GM06990 (cell line): ENCODE results near the gene RTN4RL1.

Experiments used
- DNase-seq: peaks from one replicate; pipeline ENCODE4 v3.0.0-alpha.2; 2011; ENCODE audit not compliant: insufficient read length; ENCODE audit errors: extremely low read depth
- H3K27me3 ChIP-seq: replicated peaks from 2 replicates; pipeline ENCODE4 v1.6.0; 2011; ENCODE audit warnings: low read length; ENCODE audit not compliant: control insufficient read depth, insufficient read depth
- H3K36me3 ChIP-seq: 2 replicates; pipeline ENCODE4 v1.5.1; 2011; ENCODE audit warnings: low read length; ENCODE audit not compliant: control insufficient read depth, insufficient read depth
- H3K4me3 ChIP-seq: replicated peaks from 2 replicates; pipeline ENCODE4 v1.5.1; 2011; ENCODE audit warnings: low read depth, mild to moderate bottlenecking, control low read depth, low read length
- CTCF ChIP-seq: IDR thresholded peaks from 2 replicates; pipeline ENCODE4 v1.5.1; 2011; ENCODE audit warnings: low read length, control low read depth, mild to moderate bottlenecking, inconsistent platforms; ENCODE audit not compliant: insufficient read depth, poor library complexity, severe bottlenecking

RTN4RL1 gene

DNA sequence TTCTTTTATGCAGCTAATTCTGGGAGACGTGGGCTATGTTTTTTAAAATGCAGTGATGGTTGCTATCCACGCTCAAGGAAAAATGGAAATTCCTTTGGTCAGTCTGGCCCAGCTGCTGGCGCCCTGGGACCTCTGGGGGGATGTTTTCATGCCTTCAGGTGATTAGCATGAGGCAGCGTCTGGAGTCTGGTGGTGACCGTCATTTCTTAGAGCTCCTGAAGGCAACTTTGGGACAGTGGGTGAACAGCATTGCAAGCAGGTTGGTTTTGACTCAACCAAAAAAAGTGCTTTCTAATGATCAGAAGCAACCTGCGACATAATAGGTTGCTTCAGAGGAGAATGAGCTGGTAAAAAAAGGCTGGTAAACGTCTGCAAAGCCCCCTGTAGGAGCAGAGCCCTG is 113.0 kb downstream of the RTN4RL1 start:
- Histone ChIP-seq H3K27me3 (no peaks in the 10 kb centered on the region; the same call in 1 of the 2 replicates), H3K36me3 (no peaks in the 10 kb centered on the region), H3K4me3 (no peak overlapping the region)
- TF ChIP-seq CTCF, result no peak
- DNase-seq, result no peak

- no peak for TF ChIP-seq CTCF
- Histone ChIP-seq H3K4me3 (no peak overlapping the region), H3K36me3 (no peaks in the 10 kb centered on the region), H3K27me3 (no peaks in the 10 kb centered on the region; the same call in 1 of the 2 replicates)
- DNase-seq, result no peak
Observed at GRCh38 chr17:1909985-1910384, 115.1 kb downstream of the RTN4RL1 start.

DNA sequence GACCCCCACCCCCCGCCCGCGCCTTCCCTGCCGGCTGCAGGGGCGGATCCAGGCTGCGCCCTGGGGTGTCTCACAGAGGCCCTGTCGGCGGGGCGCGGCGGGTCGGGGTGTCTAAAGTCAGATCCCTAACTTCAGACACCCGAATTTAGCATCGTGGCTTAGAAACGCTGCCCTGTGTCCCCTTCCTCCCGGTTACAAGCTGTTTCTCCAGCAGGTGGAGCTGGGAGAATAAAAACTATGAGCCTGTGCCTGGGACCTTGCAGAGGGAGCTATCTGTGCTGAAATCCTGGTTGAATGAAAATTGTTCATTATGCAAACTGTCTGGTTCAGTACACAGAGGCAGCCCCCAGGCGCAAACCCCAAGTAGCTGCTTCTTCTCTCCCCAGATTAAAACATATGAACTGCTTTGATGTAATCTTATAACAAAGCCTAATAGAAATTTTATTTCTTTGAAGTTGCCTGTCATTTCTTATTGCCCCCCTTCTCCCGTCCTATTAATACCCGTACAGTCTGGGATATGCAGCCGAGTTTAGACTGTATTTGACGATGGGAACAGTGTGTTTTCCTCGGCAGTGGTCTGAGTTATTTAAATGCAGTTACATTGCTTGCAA is 116.3 kb downstream of the RTN4RL1 start:
- TF ChIP-seq CTCF, result peak; percentile 58
- H3K4me3 ChIP-seq, result peak overlapping the region; percentile 27; the same call in 1 of the 2 replicates
- no peaks in the 10 kb centered on the region for H3K36me3 ChIP-seq
- DNase-seq, result no peak
- H3K27me3 ChIP-seq, result no peaks in the 10 kb centered on the region; the same call in 1 of the 2 replicates

DNA sequence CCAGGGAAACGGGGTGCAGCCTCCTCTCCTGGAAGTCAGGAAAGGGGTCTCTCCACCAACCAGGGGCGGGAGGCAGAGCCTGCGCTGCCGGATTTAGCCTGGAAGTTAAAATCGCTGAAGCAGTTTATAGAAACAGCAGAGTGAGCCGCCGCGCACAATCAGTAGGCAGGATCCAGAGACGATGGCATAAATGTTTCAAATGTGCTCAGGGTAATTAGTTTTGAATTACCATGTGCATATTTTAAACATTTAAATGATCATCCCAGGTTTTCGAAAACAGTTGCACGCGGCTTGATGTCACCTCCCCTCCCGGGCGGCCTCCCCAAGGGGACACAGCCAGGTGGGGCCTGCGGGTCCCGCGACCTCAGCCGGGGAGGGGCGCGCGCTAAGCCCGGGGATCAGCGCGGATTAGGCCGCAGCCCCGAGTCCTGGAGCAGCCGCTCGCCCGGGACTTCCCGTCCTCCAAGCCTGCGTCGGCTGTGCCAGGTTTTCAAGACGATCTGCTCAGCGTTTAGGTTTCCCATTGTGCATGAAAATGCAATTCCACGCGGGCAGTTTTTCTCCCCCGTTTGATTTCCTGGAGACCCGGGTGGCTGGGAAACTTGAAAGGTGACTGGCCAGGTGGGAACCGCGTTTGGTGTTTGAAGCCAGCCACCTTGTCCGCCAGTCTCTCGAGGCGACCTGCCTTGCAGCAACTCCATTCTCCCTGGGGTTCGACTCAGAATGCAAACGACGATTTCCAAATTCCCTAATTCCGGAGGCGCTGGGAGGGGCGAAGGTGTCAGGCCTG is 117.0 kb downstream of the RTN4RL1 start:
- H3K27me3 ChIP-seq, result no peaks in the 10 kb centered on the region; the same call in 1 of the 2 replicates
- H3K4me3 ChIP-seq, result peak overlapping the region; percentile 27; the same call in 1 of the 2 replicates
- peak; percentile 36 for DNase-seq

DNA sequence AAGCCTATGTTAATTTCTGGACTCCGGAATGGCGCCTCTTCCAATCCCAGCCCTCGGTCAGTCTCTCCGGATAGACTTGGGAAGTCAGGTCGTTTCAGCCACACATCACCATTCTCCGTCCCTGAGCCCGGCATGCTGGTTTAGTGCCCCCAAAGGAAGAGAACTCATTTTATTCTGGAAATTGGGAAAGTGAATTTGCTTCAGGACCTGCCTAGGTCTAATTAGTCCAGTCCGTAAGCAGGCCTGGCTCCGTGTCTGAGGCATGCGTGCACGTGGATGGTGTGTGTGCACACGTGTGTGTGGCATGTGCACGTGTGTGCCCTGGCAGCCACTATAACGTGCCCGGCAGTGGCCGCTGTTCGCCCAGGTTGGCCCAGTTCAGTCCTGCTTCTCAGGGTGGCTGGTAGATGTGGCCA is 117.9 kb downstream of the RTN4RL1 start:
- H3K36me3 ChIP-seq, result no peaks in the 10 kb centered on the region
- H3K4me3 ChIP-seq, result no peak overlapping the region
- H3K27me3 ChIP-seq, result no peaks in the 10 kb centered on the region; the same call in 1 of the 2 replicates
- TF ChIP-seq CTCF, result peak; percentile 24
- no peak for DNase-seq

More for the DNA sequence above, 117.0 kb downstream of the RTN4RL1 start:
- no peaks in the 10 kb centered on the region for H3K36me3 ChIP-seq
- TF ChIP-seq CTCF, result no peak
